Right lobe of liver (tissue), 6 donors: ENCODE measurements around the gene MAPKAPK2. TPM values are rescaled to one million over a fixed set of nuclear protein-coding genes. Genes with fewer than 3 reads are reported as not detected.
A peak's percentile ranks its signal among the peaks of the same experiment; 100 is the strongest.

Experiments
- ATAC-seq, 4 donors: fragments of 200-7000 bp; cut with Tn5 transposase; one replicate each; pipeline ENCODE4 v1.9.1; 2020; ENCODE audit warnings: mild to moderate bottlenecking in 4 of 4, moderate library complexity in 4 of 4
- DNase-seq, 3 donors: peaks; one replicate each; pipeline ENCODE4 v3.0.0-alpha.2; 2020
- H3K27ac ChIP-seq, 3 donors: fragments of 200-600 bp; one replicate each; pipeline ENCODE4 v1.8.0; 2022
- H3K27me3 ChIP-seq, 2 donors: fragments of 200-600 bp; one replicate each; pipeline ENCODE4 v1.8.0; 2022
- H3K36me3 ChIP-seq, 4 donors: fragments of 200-600 bp; sonication (generic) in 1 of 4; one replicate each; pipeline versions ENCODE4 v1.5.1 to v1.8.0; 2017 to 2022; ENCODE audit warnings: control low read depth in 1 of 4
- H3K4me1 ChIP-seq, 4 donors: fragments of 200-600 bp; sonication (generic) in 1 of 4; one replicate each; pipeline versions ENCODE4 v1.5.1 to v1.8.0; 2017 to 2022; ENCODE audit warnings: control low read depth in 1 of 4
- H3K4me3 ChIP-seq, 3 donors: fragments of 200-600 bp; one replicate each; pipeline ENCODE4 v1.8.0; 2022
- H3K9me3 ChIP-seq, 4 donors: fragments of 200-600 bp; sonication (generic) in 1 of 4; one replicate each; pipeline versions ENCODE4 v1.5.1 to v1.8.0; 2017 to 2022; ENCODE audit warnings: control low read depth in 1 of 4
- POLR2A ChIP-seq: fragments of 450-650 bp; IDR thresholded peaks from one replicate; pipeline ENCODE4 v1.6.1; 2017; ENCODE audit warnings: antibody characterized with exemption, mild to moderate bottlenecking
- WGBS: methylation state at CpG from one replicate; pipeline ENCODE4 v1.1.6; 2018; ENCODE audit warnings: low coverage, low lambda C conversion rate; ENCODE audit not compliant: insufficient coverage; ENCODE audit errors: missing lambda C conversion rate; 5-methylcytosine and 5-hydroxymethylcytosine counted together
- intact Hi-C, 2 donors: fragments of 100-400 bp; cut with DNase I; formaldehyde crosslinking; loops; one replicate each; pipeline versions ENCODE4 v1.11.2 to v1.14.1; 2022
- total RNA-seq, 6 experiments: library from RNA; depleted of rRNA in 2 of 6; stranded (reverse); fragments of >200 nt in 2 of 6; fragmentation: NEBNext Ultra II Directional in 3 of 6; extraction: Animal tissue kit (Norgen Biotek cat#: 25700) in 3 of 6; gene quantifications; one replicate each; pipeline versions ENCODE4 v1.1.0 to v1.2.4, GENCODE V29; 2016 to 2023
- TF ChIP-seq, protein P1 (sequence below), 4 donors: fragments of 200-600 bp in 3 of 4; fragments of 450-650 bp in 1 of 4; IDR thresholded peaks; one replicate each; pipeline versions ENCODE4 v1.5.1 to v1.8.0; 2016 to 2022; ENCODE audit warnings: antibody characterized with exemption in 4 of 4, mild to moderate bottlenecking in 2 of 4
- donor health status: DM: no; HTN: yes; CAD: no.
- donor health status: DM: no; HTN: no; CAD: no.
- donor health status: DM: no; HTN: no; CAD: no.
- donor health status: DM: no; HTN: yes; CAD: no.
- donor health status: DM: no; HTN: yes; CAD: no.

The MAPKAPK2 gene
- total RNA-seq, 6 experiments from 2014 or later = 25.6 to 46.6 (median 34.0) TPM

DNA sequence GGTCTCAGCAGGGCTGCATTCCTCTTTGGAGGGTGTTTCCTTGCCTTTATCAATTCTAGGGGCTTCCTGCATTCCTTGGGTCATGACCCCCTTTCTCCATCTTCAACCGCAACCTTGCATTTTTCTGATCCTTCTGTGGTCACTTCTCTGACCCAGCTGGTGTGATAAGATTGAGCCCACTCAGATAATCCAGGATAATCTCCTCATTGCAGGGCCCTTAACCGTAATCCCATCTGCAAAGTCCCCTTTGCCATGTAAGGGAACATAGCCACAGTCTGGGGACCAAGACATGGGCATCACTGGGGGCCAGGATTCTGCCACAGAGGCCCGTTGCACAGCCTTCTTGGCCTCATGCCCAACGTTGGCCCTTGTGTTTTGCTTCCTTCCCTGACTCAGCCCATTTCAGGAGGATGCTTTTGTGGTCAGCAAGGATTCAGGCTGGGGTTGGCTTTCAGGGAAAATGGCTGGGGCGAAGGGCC, 50.9 kb downstream of the MAPKAPK2 start:
- H3K27me3 ChIP-seq = no peaks in the 10 kb centered on the region
- H3K27ac ChIP-seq = no peak overlapping the region
- ATAC-seq (no peak), DNase-seq (no peak)
- H3K4me3 ChIP-seq = no peak overlapping the region
- intact Hi-C loops = loop anchor here (10.0 kb wide), 1 partner anchor 179 kb away; no protein-coding TSS in a partner anchor
- H3K9me3 ChIP-seq = no peaks in the 10 kb centered on the region
- TF ChIP-seq POLR2A = no peak
- TF ChIP-seq, protein P1, sequence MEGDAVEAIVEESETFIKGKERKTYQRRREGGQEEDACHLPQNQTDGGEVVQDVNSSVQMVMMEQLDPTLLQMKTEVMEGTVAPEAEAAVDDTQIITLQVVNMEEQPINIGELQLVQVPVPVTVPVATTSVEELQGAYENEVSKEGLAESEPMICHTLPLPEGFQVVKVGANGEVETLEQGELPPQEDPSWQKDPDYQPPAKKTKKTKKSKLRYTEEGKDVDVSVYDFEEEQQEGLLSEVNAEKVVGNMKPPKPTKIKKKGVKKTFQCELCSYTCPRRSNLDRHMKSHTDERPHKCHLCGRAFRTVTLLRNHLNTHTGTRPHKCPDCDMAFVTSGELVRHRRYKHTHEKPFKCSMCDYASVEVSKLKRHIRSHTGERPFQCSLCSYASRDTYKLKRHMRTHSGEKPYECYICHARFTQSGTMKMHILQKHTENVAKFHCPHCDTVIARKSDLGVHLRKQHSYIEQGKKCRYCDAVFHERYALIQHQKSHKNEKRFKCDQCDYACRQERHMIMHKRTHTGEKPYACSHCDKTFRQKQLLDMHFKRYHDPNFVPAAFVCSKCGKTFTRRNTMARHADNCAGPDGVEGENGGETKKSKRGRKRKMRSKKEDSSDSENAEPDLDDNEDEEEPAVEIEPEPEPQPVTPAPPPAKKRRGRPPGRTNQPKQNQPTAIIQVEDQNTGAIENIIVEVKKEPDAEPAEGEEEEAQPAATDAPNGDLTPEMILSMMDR (IDR thresholded peaks at IDR 0.05) = no peak
- H3K4me1 ChIP-seq = peaks cover 0 to 12% (median 0%) of the 10 kb centered on the region in 4 donors
- peaks cover 2 to 29% (median 16%) of the 10 kb centered on the region in 4 donors for H3K36me3 ChIP-seq
- WGBS = 67% methylated on average over 5 of the region's 5 CpGs

DNA sequence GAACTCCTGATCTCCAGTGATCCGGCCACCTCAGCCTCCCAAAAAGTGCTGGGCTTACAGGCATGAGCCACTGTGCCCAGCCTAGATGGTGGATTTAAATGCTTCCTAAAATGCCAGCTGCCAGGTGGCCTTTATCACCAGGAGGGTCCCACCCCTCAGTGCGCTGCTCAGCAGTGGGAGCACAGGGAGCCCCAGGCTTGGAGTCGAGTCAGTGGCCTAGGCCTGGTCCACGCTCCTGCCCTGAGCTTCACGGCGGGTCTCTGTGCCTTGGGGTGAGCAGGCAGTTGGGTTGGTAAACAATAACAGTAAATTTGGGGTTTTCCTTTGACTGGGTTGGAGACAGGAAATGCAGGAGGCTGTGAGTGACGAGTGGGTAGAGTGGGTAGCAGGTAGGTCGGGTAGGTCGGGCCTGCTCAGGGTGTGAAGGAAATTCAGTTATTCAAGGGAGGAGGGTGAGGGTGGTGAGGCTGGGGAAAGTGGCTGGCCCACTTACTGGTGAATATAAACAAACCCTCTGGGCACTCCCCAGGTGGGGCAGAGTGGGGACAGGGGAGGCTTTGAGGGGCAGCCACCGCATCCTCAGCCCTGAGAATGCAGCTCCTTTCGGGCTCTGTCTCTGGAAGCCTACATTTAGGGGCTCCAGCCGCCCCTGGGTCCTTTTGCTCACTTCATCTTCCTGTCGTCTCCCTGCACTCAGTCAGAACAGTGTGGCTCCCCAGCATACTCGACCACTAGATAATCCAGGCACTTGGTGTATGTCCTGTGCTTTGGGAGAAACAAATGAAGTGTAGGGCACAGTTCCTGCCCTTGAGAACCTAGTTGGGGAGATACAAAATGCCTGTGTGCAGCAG, 52.4 kb downstream of the MAPKAPK2 start:
- intact Hi-C loops = loop anchor here (10.0 kb wide), 1 partner anchor 178 kb away; no protein-coding TSS in a partner anchor
- Histone ChIP-seq H3K4me3 (no peak overlapping the region), H3K9me3 (no peaks in the 10 kb centered on the region), H3K27me3 (no peaks in the 10 kb centered on the region), H3K27ac (no peak overlapping the region), H3K4me1 (peaks cover 0 to 12% (median 0%) of the 10 kb centered on the region in 4 donors), H3K36me3 (peaks cover 0 to 14% (median 5%) of the 10 kb centered on the region in 4 donors)
- peak in 2 of 4 donors; percentile 16 to 18 for ATAC-seq
- DNase-seq = no peak
- 96% methylated on average over 9 of the region's 14 CpGs for WGBS
- TF ChIP-seq POLR2A = no peak
- TF ChIP-seq, protein P1 (IDR thresholded peaks at IDR 0.05) = no peak

DNA sequence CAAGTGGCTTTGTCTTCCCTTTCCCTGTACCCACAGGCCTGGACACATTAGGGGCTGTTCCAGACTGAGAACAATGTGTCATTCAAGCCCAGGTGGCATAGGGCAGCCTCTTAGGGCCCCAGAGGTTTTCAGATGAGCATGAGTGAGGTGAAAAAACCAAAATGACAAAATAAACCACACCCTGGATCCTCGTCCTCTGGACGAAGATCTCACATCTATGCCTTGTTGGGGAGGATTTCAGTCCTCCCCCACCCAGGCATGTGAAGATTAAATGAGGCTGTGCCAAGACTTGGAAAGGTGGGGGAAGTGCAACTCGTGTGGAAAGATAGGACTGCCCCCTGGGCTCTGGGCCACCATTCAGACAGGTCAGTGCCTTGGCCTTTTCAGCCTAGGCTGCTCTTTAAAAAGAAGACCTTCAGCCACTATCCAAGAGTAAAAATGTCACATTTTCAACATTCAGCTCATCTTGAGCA, 53.1 kb downstream of the MAPKAPK2 start:
- intact Hi-C loops = loop anchor here (10.0 kb wide), 1 partner anchor 177 kb away; no protein-coding TSS in a partner anchor
- ATAC-seq = peak; percentile 34 to 74 (median 57)
- TF ChIP-seq POLR2A = no peak
- TF ChIP-seq, protein P1 (IDR thresholded peaks at IDR 0.05) = no peak
- Histone ChIP-seq H3K27me3 (no peaks in the 10 kb centered on the region), H3K27ac (no peak overlapping the region), H3K9me3 (no peaks in the 10 kb centered on the region), H3K36me3 (peaks cover 0 to 9% (median 1%) of the 10 kb centered on the region in 4 donors), H3K4me3 (no peak overlapping the region), H3K4me1 (peaks cover 0 to 12% (median 0%) of the 10 kb centered on the region in 4 donors)
- peak in 1 of 3 donors; percentile 66 for DNase-seq
- 26% methylated on average over 3 of the region's 3 CpGs for WGBS

DNA sequence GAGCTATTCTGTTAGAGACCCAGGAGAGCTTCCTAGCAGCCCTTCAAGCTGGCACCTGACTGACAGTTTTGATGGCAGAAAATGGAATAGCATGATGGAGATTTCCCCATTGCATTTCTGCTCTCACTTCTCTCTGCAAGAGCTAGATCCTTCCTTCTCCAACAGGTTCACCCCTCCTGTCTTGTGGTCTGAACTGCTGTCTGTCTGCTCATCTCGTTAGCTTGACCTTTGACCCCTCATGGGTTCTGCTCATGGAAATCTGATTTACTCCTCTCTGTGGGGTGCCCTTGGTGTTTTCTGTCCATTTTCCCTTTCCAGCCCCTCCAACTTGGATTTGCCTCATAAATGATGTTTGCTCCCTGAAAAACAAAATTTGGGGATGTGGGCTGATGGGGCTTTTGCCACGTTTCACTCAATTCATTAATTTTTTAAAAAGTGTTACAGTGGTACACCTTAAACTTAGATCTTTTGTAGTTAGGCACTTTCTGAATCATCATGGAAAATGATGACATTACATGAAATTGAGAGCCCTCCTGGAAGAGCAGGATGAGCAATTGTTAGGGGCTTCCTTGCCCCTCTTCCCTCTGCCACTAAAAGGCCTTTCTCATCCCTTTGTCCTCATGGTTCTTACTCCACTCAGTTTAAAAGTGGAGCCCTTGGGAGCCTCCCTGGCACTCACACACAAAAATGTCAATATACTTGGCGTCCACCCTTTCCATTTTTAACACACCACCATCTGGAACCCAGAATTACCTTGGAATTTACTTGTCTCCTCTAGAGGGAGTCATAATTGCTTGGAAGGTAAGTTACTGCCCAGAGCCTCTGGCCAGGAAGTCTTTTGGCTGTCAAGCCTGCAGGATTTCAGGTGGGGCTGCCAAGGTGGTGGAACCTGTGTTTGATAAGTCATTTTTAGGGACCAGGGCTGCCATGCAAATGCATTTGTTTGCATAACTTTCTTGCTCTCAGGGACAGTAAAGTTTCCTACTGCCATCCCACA, 54.0 kb downstream of the MAPKAPK2 start:
- 67% methylated on average over 3 of the region's 3 CpGs for whole genome bisulfite sequencing
- TF ChIP-seq, protein P1 (IDR thresholded peaks at IDR 0.05) = peak in 1 of 4 donors; percentile 10
- no peak for TF ChIP-seq POLR2A
- Histone ChIP-seq H3K27ac (no peak overlapping the region), H3K36me3 (no peaks in the 10 kb centered on the region), H3K4me1 (peaks cover 0 to 12% (median 0%) of the 10 kb centered on the region in 4 donors), H3K9me3 (no peaks in the 10 kb centered on the region), H3K27me3 (no peaks in the 10 kb centered on the region), H3K4me3 (no peak overlapping the region)
- intact Hi-C loops = loop anchor here (10.0 kb wide), 1 partner anchor 176 kb away; no protein-coding TSS in a partner anchor
- ATAC-seq = no peak
- DNase-seq = no peak
